Activated T-helper 2 cell treated with anti-CD3 and anti-CD28 coated beads, Interferon-gamma antibody, Interleukin-2, Interleukin-4, amounts not matched to agents 10 μg/mL and 5 μg/mL and 100 μg/mL, durations not matched to agents 14 hours and 24 hours and 36 hours (primary cell): ENCODE measurements around the gene DDRGK1. TPM values are rescaled to one million over a fixed set of nuclear protein-coding genes. Genes with fewer than 3 reads are reported as not detected.

Source experiments
- DNase-seq: peaks from one replicate; pipeline ENCODE4 v3.0.0; 2021; ENCODE audit warnings: low spot score
- H3K27ac Mint-ChIP-seq: one replicate; pipeline ENCODE4 v1.8.0; 2021; ENCODE audit warnings: mixed read lengths
- H3K27me3 Mint-ChIP-seq: one replicate; pipeline ENCODE4 v1.8.0; 2021; ENCODE audit warnings: low read depth, mixed read lengths
- H3K36me3 Mint-ChIP-seq: one replicate; pipeline ENCODE4 v1.8.0; 2021; ENCODE audit warnings: low read depth, mixed read lengths
- H3K4me1 Mint-ChIP-seq: one replicate; pipeline ENCODE4 v1.8.0; 2021; ENCODE audit warnings: low read depth, mixed read lengths
- H3K4me3 Mint-ChIP-seq: one replicate; pipeline ENCODE4 v1.8.0; 2021; ENCODE audit warnings: low read depth, mild to moderate bottlenecking, moderate library complexity, mixed read lengths
- H3K9me3 Mint-ChIP-seq: one replicate; pipeline ENCODE4 v1.8.0; 2021; ENCODE audit warnings: mixed read lengths
- intact Hi-C: fragments of 100-400 bp; cut with micrococcal nuclease; formaldehyde crosslinking; loops from one replicate; pipeline ENCODE4 v1.15.1; 2023
- total RNA-seq: library from RNA; stranded (reverse); gene quantifications from 2 replicates; pipeline ENCODE4 v1.2.3, GENCODE V29; 2022

Gene DDRGK1
- total RNA-seq, 1 donor from 2014 or later: 69.2 TPM

GRCh38 chr20:3181270-3181669, 23.2 kb downstream of the DDRGK1 start:
- no peaks in the 10 kb centered on the region for H3K36me3 Mint-ChIP-seq
- DNase-seq: no peak
- H3K9me3 Mint-ChIP-seq: no peaks in the 10 kb centered on the region
- intact Hi-C loops: no loop called here
- no peak overlapping the region for H3K4me3 Mint-ChIP-seq
- no peak overlapping the region for H3K27ac Mint-ChIP-seq
- H3K27me3 Mint-ChIP-seq: no peaks in the 10 kb centered on the region
- no peaks in the 10 kb centered on the region for H3K4me1 Mint-ChIP-seq

- Mint-ChIP-seq H3K36me3 (no peaks in the 10 kb centered on the region), H3K27me3 (peaks cover 8% of the 10 kb centered on the region), H3K27ac (no peak overlapping the region), H3K9me3 (no peaks in the 10 kb centered on the region), H3K4me3 (no peak overlapping the region), H3K4me1 (no peaks in the 10 kb centered on the region)
- no peak for DNase-seq
- intact Hi-C loops: no loop called here
Measured at GRCh38 chr20:3180319-3180718, 24.2 kb downstream of the DDRGK1 start.

GRCh38 chr20:3177746-3178485, 26.6 kb downstream of the DDRGK1 start:
- Mint-ChIP-seq H3K9me3 (no peaks in the 10 kb centered on the region), H3K27me3 (peaks cover 22% of the 10 kb centered on the region), H3K4me1 (peaks cover 5% of the 10 kb centered on the region), H3K27ac (no peak overlapping the region), H3K36me3 (no peaks in the 10 kb centered on the region), H3K4me3 (no peak overlapping the region)
- no peak for DNase-seq
- intact Hi-C loops: no loop called here

GRCh38 chr20:3175270-3175669, 29.2 kb downstream of the DDRGK1 start:
- Mint-ChIP-seq H3K27ac (no peak overlapping the region), H3K4me1 (peaks cover 8% of the 10 kb centered on the region), H3K9me3 (no peaks in the 10 kb centered on the region), H3K36me3 (no peaks in the 10 kb centered on the region), H3K27me3 (peaks cover 43% of the 10 kb centered on the region), H3K4me3 (peak overlapping the region; percentile 28)
- intact Hi-C loops: no loop called here
- no peak for DNase-seq

GRCh38 chr20:3174442-3175261, 29.8 kb downstream of the DDRGK1 start:
- no peak for DNase-seq
- H3K27me3 Mint-ChIP-seq: peaks cover 46% of the 10 kb centered on the region
- peaks cover 8% of the 10 kb centered on the region for H3K4me1 Mint-ChIP-seq
- no peak overlapping the region for H3K27ac Mint-ChIP-seq
- H3K36me3 Mint-ChIP-seq: no peaks in the 10 kb centered on the region
- intact Hi-C loops: no loop called here
- H3K4me3 Mint-ChIP-seq: peak overlapping the region; percentile 82
- no peaks in the 10 kb centered on the region for H3K9me3 Mint-ChIP-seq

- Mint-ChIP-seq H3K4me3 (peak overlapping the region; percentile 82), H3K36me3 (no peaks in the 10 kb centered on the region), H3K27ac (no peak overlapping the region), H3K4me1 (peaks cover 8% of the 10 kb centered on the region), H3K27me3 (peaks cover 54% of the 10 kb centered on the region), H3K9me3 (no peaks in the 10 kb centered on the region)
- peak; percentile 82 for DNase-seq
- intact Hi-C loops: loop anchor here (1.0 to 2.0 kb wide), 2 partner anchors 15 to 35 kb away; partner anchors contain the start of genes FASTKD5, ITPA and UBOX5
Measured at GRCh38 chr20:3173610-3174441, 30.7 kb downstream of the DDRGK1 start.

- H3K4me3 Mint-ChIP-seq: peak within 1 kb of the TSS; percentile 82
- no peaks in the 10 kb centered on the region for H3K9me3 Mint-ChIP-seq
- intact Hi-C loops: loop anchor here (1.0 to 2.0 kb wide), 2 partner anchors 14 to 36 kb away; partner anchors contain the start of genes FASTKD5, ITPA and UBOX5
- H3K27me3 Mint-ChIP-seq: peaks cover 59% of the 10 kb centered on the region
- no peaks in the 10 kb centered on the region for H3K36me3 Mint-ChIP-seq
- DNase-seq: peak; percentile 70
- H3K27ac Mint-ChIP-seq: no peak within 1 kb of the TSS
- H3K4me1 Mint-ChIP-seq: peaks cover 8% of the 10 kb centered on the region
Measured at GRCh38 chr20:3172933-3173609, 31.4 kb downstream of the DDRGK1 start, which contains the start of gene LZTS3. Gene LZTS3, minus strand, starts transcription at chr20:3173549. Its CDS starts 6,386 bp downstream, at chr20:3167163.

GRCh38 chr20:3172126-3172932, 32.2 kb downstream of the DDRGK1 start:
- H3K9me3 Mint-ChIP-seq: no peaks in the 10 kb centered on the region
- no peak for DNase-seq
- intact Hi-C loops: loop anchor here (2.0 kb wide), 1 partner anchor 36 kb away; the partner anchor contains the start of gene ITPA
- no peaks in the 10 kb centered on the region for H3K36me3 Mint-ChIP-seq
- no peak overlapping the region for H3K27ac Mint-ChIP-seq
- H3K4me3 Mint-ChIP-seq: peak overlapping the region; percentile 82
- peaks cover 8% of the 10 kb centered on the region for H3K4me1 Mint-ChIP-seq
- H3K27me3 Mint-ChIP-seq: peaks cover 64% of the 10 kb centered on the region

- Mint-ChIP-seq H3K4me1 (peaks cover 8% of the 10 kb centered on the region), H3K27ac (no peak overlapping the region), H3K4me3 (no peak overlapping the region), H3K9me3 (no peaks in the 10 kb centered on the region), H3K27me3 (peaks cover 65% of the 10 kb centered on the region), H3K36me3 (no peaks in the 10 kb centered on the region)
- intact Hi-C loops: loop anchor here (2.0 kb wide), 1 partner anchor 37 kb away; the partner anchor contains the start of gene ITPA
- DNase-seq: no peak
Measured at GRCh38 chr20:3171391-3172125, 32.9 kb downstream of the DDRGK1 start.

- H3K27ac Mint-ChIP-seq: no peak overlapping the region
- H3K4me3 Mint-ChIP-seq: no peak overlapping the region
- no peak for DNase-seq
- no peaks in the 10 kb centered on the region for H3K9me3 Mint-ChIP-seq
- peaks cover 45% of the 10 kb centered on the region for H3K27me3 Mint-ChIP-seq
- intact Hi-C loops: no loop called here
- peaks cover 4% of the 10 kb centered on the region for H3K4me1 Mint-ChIP-seq
- no peaks in the 10 kb centered on the region for H3K36me3 Mint-ChIP-seq
Measured at GRCh38 chr20:3168829-3169590, 35.5 kb downstream of the DDRGK1 start.
